Breast epithelium (tissue), 3 donors: ENCODE results near the gene CAMK2B.

ENCODE experiments used
- CTCF ChIP-seq, 3 donors: fragments of 450-650 bp; IDR thresholded peaks; one replicate each; pipeline ENCODE4 v1.5.1; 2016 to 2017; ENCODE audit warnings: antibody characterized with exemption in 3 of 3, mild to moderate bottlenecking in 3 of 3, moderate library complexity in 3 of 3
- POLR2A ChIP-seq: fragments of 450-650 bp; IDR thresholded peaks from one replicate; pipeline ENCODE4 v1.6.1; 2016; ENCODE audit warnings: antibody characterized with exemption, mild to moderate bottlenecking, moderate library complexity
- POLR2AphosphoS5 ChIP-seq, 3 donors: sonication (generic); formaldehyde crosslinking; IDR thresholded peaks; one replicate each; pipeline ENCODE4 v1.6.1; 2017; ENCODE audit warnings: antibody characterized with exemption in 3 of 3

GRCh38 chr7:44191171-44191570 lies 134.2 kb downstream of the CAMK2B start:
- no peak for TF ChIP-seq POLR2A
- TF ChIP-seq CTCF (IDR thresholded peaks at IDR 0.05) = no peak
- no peak for TF ChIP-seq POLR2AphosphoS5 (IDR thresholded peaks at IDR 0.05)
